GM18868 (cell line): Measurements from ENCODE around the gene RXYLT1.
A peak's percentile ranks its signal among the peaks of the same experiment; 100 is the strongest.
"Not testable (repeated sequence)": the region's sequence is repeated elsewhere in the genome, so short reads cannot be mapped to it uniquely, and the experiment has no call there.

Experiments used
- ATAC-seq: cut with Tn5 transposase; IDR thresholded peaks from one replicate; pipeline ENCODE4 v1.9.1; 2021; ENCODE audit warnings: mild to moderate bottlenecking, moderate library complexity; ENCODE audit not compliant: unreplicated experiment

Gene RXYLT1, protein sequence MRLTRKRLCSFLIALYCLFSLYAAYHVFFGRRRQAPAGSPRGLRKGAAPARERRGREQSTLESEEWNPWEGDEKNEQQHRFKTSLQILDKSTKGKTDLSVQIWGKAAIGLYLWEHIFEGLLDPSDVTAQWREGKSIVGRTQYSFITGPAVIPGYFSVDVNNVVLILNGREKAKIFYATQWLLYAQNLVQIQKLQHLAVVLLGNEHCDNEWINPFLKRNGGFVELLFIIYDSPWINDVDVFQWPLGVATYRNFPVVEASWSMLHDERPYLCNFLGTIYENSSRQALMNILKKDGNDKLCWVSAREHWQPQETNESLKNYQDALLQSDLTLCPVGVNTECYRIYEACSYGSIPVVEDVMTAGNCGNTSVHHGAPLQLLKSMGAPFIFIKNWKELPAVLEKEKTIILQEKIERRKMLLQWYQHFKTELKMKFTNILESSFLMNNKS

DNA sequence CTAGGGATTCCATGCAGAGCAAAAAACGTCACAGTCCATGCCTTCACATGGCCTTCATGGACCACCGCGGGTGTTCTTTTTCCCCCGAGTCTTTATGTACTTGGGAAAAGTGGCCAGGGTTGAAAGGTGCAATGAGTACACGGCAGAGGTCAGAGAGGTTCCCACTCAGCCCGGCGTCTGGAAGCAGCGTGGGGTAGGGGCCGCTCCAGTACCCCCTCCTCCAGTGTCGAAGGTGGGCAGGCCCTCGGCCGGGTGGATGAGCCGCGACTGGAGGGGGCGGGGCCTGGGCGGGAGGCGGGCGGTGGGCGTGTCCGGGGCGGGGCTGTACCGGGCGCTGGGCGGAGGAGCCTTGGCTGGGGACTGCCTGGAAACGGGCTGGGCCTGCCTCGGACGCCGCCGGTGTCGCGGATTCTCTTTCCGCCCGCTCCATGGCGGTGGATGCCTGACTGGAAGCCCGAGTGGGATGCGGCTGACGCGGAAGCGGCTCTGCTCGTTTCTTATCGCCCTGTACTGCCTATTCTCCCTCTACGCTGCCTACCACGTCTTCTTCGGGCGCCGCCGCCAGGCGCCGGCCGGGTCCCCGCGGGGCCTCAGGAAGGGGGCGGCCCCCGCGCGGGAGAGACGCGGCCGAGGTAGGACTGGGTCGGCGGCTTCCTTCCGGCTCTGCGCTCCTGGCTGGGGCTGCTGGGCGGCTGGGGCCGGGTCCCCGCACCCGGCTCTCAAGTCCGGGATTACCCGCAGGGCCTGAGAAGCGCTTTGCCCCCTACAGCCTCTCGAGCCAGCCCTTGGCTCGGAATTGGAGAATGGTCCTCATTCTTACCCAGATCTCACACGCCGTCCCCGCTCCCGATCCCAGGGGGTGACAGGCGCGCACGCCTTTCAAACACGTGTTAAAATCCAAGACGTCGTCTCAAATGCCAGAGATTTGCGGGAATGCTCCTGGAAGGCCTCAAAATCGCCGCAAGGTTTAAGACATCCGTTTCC is at the start of gene RXYLT1:
Gene RXYLT1, plus strand, starts transcription at position 412 of the 984 bp plus-strand sequence. Its CDS starts 52 bp downstream, at position 464.
- ATAC-seq: peak; percentile 94

DNA sequence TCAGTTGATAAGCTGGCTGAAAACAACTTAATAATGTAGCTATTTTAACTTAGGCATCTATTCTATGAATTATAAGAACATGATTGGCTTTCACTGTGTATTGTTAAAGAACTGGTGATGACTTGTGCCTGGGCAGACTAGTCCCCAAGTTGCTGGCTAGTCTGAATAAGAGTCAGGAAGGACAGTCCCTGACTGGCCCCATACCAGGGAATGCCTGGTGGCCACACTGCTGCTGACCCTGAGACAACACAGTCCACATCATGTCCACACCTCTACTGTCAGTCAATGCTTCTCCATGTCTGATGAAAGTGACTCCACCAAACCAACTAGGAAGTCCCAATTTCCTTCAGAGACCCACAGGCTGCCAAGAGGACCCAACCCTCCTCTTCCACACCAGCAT is 46.9 kb upstream of the RXYLT1 start:
- not testable (repeated sequence) for ATAC-seq

DNA sequence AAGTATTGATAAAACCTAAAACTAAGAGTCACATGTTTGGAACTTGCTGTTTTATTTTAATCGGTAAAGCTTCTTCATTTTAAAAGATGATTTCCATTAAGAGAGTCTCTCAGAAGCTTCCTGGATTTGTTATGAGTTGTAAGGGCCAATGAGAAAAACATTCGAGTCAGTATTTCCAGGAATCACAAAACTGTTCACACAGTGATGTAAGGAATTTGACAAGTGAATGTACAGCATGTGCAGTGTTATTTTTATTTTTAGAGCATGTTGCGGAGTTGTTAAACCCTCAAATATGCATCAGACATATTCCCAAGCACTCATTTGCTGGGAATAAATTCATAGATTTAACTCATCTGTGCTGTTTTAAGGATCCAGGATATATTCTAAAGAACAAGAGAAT is 46.1 kb upstream of the RXYLT1 start:
- ATAC-seq: not testable (repeated sequence)

GRCh38 chr12:63740551-63740950 is 39.2 kb upstream of the RXYLT1 start:
- ATAC-seq: not testable (repeated sequence)

- not testable (repeated sequence) for ATAC-seq
Measured at GRCh38 chr12:63741431-63741830, 38.3 kb upstream of the RXYLT1 start.

GRCh38 chr12:63744110-63744509 is 35.6 kb upstream of the RXYLT1 start:
- not testable (repeated sequence) for ATAC-seq

- not testable (repeated sequence) for ATAC-seq
Measured at GRCh38 chr12:63746470-63746869, 33.2 kb upstream of the RXYLT1 start.

DNA sequence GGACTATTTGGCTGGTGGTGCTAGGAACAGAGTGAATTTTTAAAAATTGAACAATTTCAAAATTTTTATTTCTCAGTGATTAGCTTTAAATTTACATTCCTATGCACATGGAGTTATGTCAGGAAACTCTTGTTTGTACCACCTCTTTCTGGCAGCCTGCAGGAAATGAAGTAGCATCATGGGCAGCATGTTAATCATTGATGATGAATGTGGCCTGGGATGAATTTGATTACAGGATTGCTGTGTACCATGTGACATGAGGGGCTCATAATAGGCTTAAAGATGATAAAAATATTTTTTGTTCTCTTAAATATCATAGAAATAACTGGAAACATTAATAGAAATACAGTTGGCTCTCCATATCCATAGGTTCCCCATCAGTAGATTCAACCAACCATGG is 32.6 kb upstream of the RXYLT1 start:
- not testable (repeated sequence) for ATAC-seq

- no peak for ATAC-seq
Measured at GRCh38 chr12:63747553-63747952, 32.2 kb upstream of the RXYLT1 start.

- no peak for ATAC-seq
Measured at GRCh38 chr12:63752283-63752682, 27.4 kb upstream of the RXYLT1 start.

DNA sequence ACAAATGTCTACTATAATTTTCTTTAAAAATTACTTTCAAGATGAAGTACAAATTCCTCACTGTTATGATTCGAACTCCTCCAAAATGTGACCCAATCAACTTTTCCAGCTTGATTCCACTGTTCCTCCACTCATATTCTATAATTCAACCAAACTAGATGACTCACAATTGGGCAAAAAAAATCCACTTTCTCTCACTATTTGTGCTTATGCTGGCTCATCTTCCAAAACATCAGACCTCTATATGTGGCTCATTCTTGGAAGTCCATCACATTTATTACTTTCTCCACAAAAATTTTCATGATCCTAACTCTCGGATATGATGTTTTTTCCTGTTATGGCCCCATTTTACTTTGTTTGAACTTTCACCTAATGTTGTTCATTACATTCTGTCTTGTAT is 26.9 kb upstream of the RXYLT1 start:
- ATAC-seq: no peak

GRCh38 chr12:63753743-63754142 is 26.0 kb upstream of the RXYLT1 start:
- no peak for ATAC-seq

- no peak for ATAC-seq
Measured at GRCh38 chr12:63764481-63764880, 15.2 kb upstream of the RXYLT1 start.

- ATAC-seq: no peak
Measured at GRCh38 chr12:63766498-63766897, 13.2 kb upstream of the RXYLT1 start.

- ATAC-seq: no peak
Measured at GRCh38 chr12:63770375-63770774, 9.3 kb upstream of the RXYLT1 start.

- no peak for ATAC-seq
Measured at GRCh38 chr12:63777340-63777739, 2.4 kb upstream of the RXYLT1 start.

DNA sequence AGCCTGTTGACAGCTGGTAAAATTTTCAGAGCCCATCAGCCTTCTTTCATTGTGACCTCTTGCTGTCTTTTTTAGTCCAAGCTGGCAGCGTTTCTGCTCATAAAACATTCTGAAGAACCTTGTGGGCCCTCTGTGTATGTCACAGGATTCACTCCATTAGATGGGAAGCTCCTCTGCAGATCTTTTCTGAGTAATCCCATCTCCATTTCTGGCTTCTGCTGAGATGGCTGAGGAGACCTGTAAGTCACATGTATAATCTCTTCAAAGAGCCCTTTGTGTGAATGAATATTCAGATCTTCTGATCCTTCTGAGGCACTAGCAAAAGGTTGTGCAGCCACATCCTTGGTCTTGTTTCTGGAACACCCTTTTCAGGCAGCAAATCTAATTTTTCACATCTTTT is 2.8 kb downstream of the RXYLT1 start:
- no peak for ATAC-seq

DNA sequence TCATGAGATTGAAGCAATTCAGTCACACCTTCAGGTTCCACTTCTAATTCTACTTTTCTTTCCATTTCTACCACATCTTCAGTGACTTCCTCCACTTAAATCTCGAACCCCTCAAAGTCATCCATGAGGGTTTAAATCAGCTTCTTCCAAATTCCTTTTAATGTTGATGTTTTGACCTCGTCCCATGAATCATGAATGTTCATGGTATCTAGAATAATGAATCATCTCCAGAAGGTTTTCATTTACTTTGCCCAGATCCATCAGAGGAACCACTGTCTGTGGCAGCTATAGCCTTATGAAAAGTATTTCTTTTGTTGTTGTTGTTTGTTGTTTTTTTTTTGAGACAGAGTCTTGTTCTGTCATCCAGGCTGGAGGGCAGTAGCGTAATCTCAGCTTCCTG is 7.6 kb downstream of the RXYLT1 start:
- no peak for ATAC-seq

- no peak for ATAC-seq
Measured at GRCh38 chr12:63790608-63790945, 10.9 kb downstream of the RXYLT1 start.

- ATAC-seq: no peak
Measured at GRCh38 chr12:63792338-63792737, 12.6 kb downstream of the RXYLT1 start.

DNA sequence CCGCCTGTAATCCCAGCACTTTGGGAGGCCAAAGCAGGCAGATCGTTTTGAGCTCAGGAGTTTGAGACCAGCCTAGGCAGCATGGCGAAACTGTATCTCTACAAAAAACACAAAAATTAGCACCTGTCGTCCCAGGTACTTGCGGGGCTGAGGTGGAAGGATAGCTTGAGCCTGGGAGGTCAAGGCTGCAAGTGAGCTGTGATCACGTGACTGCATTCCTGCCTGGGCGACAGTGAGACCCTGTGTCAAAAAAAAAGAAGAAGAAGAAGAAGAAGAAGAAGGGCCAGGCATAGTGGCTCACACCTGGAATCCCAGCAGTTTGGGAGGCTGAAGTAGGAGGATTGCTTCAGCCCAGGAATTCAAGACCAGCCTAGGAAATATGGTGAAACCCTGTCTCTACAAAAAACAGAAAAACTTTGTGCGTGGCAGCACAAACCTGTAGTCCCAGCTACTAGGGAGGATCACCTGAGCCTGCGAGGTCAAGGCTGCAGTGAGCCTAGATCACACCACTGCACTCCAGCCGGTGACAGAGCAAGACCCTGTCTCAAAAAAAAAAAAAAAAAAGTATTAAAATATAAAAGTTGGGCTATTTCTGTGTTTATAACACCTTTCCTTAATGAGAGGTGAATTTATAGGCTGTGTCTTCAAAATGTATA is 15.5 kb downstream of the RXYLT1 start:
- no peak for ATAC-seq
